ENCODE results near the gene SNX17.

SNX17 gene

DNA sequence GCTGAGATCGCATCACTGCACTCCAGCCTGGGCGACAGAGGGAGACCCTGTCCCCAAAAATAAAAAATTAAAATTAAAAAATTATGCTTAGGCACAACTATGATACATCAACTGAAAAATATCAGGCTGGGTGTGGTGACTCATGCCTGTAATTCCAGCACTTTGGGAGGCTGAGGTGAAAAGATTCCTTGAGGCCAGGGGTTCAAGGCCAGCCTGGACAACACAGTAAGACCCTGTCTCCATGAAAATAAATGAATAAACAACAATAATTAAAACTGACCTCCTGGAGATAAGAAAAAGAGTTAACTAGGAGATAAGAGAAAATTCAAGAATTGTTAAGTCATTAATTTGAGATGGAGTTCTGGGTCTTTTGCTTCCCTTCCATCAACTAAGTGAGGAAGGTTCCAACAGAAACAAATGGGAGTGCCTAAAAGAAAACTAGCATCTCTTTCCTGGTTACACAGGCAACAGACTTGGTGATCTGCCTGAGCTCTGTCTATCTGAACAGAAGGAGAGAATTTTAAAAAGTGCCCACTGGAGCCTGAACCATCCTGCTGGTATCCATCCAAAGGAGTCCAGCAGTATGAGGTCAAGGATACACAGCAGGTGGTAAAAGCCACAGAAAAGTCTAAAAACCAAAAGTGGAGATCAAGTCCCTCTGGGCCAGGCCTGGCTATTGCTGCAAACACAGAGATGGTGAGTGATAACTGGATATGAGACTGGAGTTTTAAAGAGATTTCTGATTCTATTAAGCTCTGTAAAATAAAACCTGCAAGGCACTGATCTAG lies 30.1 kb downstream of the SNX17 start:
- TF ChIP-seq, protein P1, sequence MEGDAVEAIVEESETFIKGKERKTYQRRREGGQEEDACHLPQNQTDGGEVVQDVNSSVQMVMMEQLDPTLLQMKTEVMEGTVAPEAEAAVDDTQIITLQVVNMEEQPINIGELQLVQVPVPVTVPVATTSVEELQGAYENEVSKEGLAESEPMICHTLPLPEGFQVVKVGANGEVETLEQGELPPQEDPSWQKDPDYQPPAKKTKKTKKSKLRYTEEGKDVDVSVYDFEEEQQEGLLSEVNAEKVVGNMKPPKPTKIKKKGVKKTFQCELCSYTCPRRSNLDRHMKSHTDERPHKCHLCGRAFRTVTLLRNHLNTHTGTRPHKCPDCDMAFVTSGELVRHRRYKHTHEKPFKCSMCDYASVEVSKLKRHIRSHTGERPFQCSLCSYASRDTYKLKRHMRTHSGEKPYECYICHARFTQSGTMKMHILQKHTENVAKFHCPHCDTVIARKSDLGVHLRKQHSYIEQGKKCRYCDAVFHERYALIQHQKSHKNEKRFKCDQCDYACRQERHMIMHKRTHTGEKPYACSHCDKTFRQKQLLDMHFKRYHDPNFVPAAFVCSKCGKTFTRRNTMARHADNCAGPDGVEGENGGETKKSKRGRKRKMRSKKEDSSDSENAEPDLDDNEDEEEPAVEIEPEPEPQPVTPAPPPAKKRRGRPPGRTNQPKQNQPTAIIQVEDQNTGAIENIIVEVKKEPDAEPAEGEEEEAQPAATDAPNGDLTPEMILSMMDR (IDR thresholded peaks at IDR 0.05; ENCODE audit: control insufficient read depth, insufficient read depth, low read depth, low read length, missing control alignments), result no peak
- no peak for DNase-seq (ENCODE audit: low read depth)
- no peak overlapping the region for H3K4me3 ChIP-seq (ENCODE audit: control insufficient read depth, low read depth, low read length)

DNA sequence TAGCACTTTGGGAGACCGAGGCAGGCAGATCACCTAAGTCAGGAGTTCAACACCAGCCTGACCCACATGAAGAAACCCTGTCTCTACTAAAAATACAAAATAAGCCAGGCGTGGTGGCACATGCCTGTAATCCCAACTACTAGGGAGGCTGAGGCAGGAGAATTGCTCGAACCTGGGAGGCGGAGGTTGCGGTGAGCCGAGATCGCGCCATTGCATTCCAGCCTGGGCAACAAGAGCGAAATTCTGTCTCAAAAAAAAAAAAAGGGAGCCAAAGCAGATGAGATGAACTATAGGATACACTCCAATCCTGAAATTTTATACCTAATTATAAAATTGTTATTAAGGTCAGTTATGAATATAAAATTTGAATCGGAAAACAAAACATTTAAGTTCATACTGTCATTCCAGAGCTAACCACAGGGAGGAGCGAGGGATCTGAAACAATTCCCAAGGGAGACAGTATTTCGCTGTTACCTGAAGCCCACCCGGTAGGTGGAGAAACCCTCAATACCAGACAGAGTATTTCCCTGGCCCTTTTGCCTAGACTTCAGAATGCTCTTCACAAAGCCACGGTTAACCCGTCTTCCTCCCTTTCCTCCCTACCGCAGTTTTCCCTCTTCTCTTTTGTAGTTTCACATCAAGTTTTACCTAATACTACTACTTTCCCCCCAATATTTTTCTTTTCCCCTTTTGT lies 37.5 kb downstream of the SNX17 start:
- DNase-seq (ENCODE audit: low read depth), result no peak
- TF ChIP-seq, protein P1 (IDR thresholded peaks at IDR 0.05; ENCODE audit: control insufficient read depth, insufficient read depth, low read depth, low read length, missing control alignments), result peak; percentile 58
- H3K4me3 ChIP-seq (ENCODE audit: control insufficient read depth, low read depth, low read length), result peak overlapping the region; percentile 100

DNA sequence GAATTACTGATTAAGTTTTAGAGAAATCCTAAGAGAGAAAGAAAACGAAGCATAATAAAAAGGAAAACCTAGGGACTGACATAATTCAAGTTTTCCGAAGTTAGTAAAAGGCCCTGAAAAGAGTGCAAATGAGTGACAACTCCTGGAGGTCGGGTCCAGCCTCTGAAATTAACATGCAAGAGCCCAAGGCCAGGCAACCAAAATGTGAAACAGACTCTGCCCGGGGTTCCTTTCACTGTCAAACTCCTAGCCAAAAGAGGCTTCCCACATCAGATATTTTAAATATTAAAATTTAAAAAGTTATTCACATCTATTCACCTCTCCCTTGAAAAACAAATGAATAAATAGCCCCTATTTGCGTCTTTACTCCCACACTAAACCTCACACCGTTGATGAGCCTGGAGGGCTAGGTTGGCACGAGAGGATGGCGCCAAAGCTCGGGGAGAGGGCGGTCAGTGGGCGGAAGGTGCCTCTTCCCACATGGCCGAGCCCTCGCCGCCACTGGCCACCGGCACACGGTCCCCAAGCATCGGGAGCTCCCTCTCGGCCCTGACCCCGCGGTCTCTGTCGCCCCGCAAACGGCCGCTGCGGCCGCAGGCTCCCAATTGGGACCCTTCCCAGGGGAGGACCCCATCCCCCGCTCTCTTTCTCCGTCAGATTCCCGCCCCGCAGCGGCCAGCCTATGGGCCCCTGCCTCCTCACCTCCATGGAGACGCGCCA lies 38.3 kb downstream of the SNX17 start:
- no peak for DNase-seq (ENCODE audit: low read depth)
- H3K4me3 ChIP-seq (ENCODE audit: control insufficient read depth, low read depth, low read length), result peak overlapping the region; percentile 100
- TF ChIP-seq, protein P1 (IDR thresholded peaks at IDR 0.05; ENCODE audit: control insufficient read depth, insufficient read depth, low read depth, low read length, missing control alignments), result no peak

DNA sequence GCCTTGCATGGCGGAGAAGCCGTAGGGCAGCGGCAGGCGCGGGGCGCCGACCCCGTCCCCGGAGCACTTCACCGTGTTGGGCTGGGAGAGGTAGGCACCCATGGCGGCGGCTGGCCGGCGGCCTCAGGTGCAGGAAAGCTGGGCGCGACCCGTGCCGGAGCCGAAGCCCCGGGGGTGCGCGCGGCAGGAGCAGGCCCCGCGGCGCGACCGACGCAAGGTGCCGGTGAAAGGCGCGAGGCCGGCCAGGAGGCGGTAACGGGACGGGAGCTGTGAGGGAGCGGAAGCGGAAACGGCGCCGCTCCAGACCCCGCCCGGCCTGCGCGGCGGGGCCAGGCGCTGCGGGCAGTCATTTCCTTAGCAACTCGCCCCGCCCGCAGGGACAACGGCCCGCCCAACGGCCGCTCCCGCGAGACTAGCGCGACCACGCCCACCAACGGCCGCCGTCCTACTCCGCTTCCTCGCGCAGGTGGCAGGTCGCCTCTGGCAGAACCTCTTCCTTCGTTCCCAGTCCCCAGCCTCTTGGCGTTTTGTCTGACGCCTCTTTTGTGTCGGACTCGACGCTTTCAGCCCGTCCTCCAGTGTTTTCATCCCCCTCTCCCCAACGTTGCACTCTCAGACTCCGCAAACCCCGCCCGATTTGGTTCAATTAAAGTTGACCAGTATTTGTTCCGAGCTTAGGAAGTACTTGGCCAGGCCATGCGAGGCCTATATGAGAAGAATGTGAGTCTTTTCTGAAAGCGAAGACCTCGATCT lies 39.1 kb downstream of the SNX17 start, which contains the start of gene PPM1G:
Gene PPM1G, minus strand, starts transcription at position 271 of the 753 bp plus-strand sequence. Its CDS starts 169 bp downstream, at position 102.
- DNase-seq (ENCODE audit: low read depth), result peak; percentile 60
- TF ChIP-seq, protein P1 (IDR thresholded peaks at IDR 0.05; ENCODE audit: control insufficient read depth, insufficient read depth, low read depth, low read length, missing control alignments), result no peak
- peak within 1 kb of the TSS; percentile 100 for H3K4me3 ChIP-seq (ENCODE audit: control insufficient read depth, low read depth, low read length)

DNA sequence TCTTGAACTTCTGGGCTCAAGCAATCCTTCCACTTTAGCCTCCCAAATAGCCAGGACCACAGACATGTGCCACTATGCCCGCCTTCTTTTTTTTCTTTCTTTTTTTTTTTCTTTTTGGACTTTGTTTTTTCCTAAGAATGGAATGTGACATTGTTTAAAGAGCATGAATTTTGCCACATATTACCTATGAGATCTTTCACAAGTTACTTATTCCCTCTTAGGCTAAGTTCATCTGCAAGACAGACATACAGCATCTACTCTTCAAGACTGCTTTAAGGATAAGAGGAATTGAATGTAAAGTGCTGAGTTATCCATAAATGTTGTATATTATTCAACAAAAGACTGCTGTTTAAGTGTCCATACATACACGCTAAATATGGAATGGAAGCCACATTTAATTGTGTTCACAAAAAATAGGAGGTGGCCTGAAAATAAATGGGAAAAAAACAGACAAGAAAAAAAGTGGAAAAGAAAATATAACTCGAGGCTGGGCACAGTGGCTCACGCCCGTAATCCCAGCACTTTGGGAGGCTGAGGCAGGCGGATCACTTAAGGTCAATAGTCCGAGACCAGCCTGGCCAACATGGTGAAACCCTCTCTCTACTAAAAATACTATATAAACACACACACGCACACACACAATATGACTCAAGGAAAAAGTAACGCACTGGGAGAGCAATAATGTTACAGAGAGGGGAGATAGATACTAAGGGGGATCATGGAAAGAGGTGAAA lies 42.2 kb downstream of the SNX17 start:
- no peak overlapping the region for H3K4me3 ChIP-seq (ENCODE audit: control insufficient read depth, low read depth, low read length)

More for the DNA sequence above, 42.2 kb downstream of the SNX17 start:
- TF ChIP-seq, protein P1 (IDR thresholded peaks at IDR 0.05; ENCODE audit: control insufficient read depth, insufficient read depth, low read depth, low read length, missing control alignments), result no peak
- DNase-seq (ENCODE audit: low read depth), result no peak
